Astrocyte (in vitro differentiated cells and primary cell): ENCODE results near the gene ALG1L2.

Experiments used
- EZH2 ChIP-seq: IDR thresholded peaks from 2 replicates; pipeline ENCODE4 v1.6.1; 2012; ENCODE audit warnings: mild to moderate bottlenecking, low read length, inconsistent platforms; ENCODE audit not compliant: insufficient read depth
- TF ChIP-seq, protein P1 (sequence below): IDR thresholded peaks from 2 replicates; pipeline ENCODE4 v1.5.1; 2011; ENCODE audit warnings: low read depth, mild to moderate bottlenecking, inconsistent platforms, low read length, moderate library complexity; ENCODE audit not compliant: insufficient read depth

DNA sequence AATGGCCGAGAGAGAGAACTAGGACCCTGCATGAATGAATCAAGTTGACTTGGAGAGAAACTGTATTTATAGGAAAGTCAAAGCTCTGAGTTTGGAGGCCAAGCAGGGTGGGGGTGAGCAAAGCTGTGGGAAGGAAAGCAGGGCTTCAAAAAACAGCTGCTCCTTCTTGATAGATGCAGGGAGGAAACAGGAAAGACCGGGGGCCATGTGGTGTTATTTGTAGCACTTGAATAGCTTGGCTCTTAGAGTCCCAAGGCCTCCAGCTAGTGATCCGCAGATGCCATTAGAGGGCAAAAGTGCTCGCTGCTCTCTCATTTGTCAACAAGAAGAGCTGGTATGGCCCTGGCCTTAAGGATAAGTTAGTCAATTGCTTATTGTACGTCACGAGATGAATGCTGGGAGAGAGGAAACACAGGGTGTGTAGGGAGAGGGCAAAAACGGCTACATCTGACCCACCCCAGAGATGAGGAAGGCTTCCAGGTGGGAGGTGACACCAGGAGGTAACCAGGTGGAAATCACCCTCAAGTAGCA lies at the start of gene ALG1L2:
- TF ChIP-seq, protein P1, sequence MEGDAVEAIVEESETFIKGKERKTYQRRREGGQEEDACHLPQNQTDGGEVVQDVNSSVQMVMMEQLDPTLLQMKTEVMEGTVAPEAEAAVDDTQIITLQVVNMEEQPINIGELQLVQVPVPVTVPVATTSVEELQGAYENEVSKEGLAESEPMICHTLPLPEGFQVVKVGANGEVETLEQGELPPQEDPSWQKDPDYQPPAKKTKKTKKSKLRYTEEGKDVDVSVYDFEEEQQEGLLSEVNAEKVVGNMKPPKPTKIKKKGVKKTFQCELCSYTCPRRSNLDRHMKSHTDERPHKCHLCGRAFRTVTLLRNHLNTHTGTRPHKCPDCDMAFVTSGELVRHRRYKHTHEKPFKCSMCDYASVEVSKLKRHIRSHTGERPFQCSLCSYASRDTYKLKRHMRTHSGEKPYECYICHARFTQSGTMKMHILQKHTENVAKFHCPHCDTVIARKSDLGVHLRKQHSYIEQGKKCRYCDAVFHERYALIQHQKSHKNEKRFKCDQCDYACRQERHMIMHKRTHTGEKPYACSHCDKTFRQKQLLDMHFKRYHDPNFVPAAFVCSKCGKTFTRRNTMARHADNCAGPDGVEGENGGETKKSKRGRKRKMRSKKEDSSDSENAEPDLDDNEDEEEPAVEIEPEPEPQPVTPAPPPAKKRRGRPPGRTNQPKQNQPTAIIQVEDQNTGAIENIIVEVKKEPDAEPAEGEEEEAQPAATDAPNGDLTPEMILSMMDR: no peak
- no peak for TF ChIP-seq EZH2
